ENCODE data around the gene ENDOG. TPM values are rescaled to one million over a fixed set of nuclear protein-coding genes. Genes with fewer than 3 reads are reported as not detected.

The ENDOG gene
- total RNA-seq, 1 experiment from 2014 or later: 16.7 TPM

DNA sequence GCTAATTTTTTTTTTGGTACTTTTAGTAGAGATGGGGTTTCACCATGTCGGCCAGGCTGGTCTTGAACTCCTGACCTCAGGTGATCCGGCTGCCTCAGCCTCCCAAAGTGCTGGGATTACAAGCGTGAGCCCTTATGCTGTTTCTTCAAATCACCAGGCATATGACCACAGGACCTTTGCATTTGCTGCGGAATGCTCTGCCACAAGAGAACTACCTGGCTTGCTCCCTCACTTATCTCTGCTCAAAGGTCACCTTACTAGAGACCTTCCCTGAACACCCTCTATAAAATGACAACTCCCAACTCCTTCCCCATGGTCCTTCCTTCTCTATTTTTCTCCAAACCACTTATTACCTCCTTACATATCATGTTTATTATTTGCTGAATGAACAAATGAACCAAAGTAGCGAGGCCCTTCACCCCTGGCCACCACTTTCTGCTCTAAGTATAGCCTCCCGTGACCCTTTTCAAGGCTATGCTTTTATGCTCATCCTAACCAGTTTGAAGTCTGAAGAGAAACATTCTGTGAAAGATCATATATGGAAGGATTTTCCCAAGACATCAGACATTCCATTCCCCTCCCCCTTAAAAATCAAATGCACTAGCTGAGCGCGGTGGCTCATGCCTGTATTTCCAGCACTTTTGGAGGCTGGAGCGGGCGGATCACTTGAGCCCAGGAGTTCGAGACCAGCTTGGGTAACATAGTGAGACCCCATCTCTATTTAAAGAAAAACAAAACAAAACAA lies 47.8 kb upstream of the ENDOG start:
- Mint-ChIP-seq H3K27ac (peak overlapping the region in 2 of 3 experiments; percentile 97 to 98; a peak in 5 of 7 replicates), H3K9me3 (peaks cover 4 to 6% of the 10 kb centered on the region in 2 experiments; a peak in 3 of 5 replicates), H3K36me3 (ENCODE audit: insufficient read depth in 1 of 3, low read depth in 3 of 3) (peaks cover 0 to 6% (median 0%) of the 10 kb centered on the region in 3 experiments; a peak in 2 of 7 replicates), H3K27me3 (ENCODE audit: low read depth) (peaks cover under 1% of the 10 kb centered on the region; the same call in 1 of the 2 replicates), H3K4me3 (peak overlapping the region; percentile 90 to 96), H3K4me1 (peaks cover 11 to 14% of the 10 kb centered on the region in 2 experiments)
- Histone ChIP-seq H3K4me2 (ENCODE audit: insufficient read depth, insufficient read length, low read length) (peak overlapping the region; percentile 70), H2AK5ac (ENCODE audit: insufficient read length, low read length) (no peak overlapping the region), H2BK5ac (ENCODE audit: insufficient read length, low read length) (no peak overlapping the region), H4K20me1 (ENCODE audit: control insufficient read depth, insufficient read depth, insufficient read length) (no peaks in the 10 kb centered on the region), H4K5ac (ENCODE audit: insufficient read length, low read depth, low read length) (no peak overlapping the region), H4K91ac (ENCODE audit: insufficient read length, low read depth, low read length) (no peak overlapping the region), H3K23ac (ENCODE audit: insufficient read length, low read depth, low read length) (no peak overlapping the region), H3K56ac (ENCODE audit: insufficient read length, low read depth, low read length) (no peak overlapping the region), H4K8ac (replicated peaks; ENCODE audit: insufficient read length, low read depth, low read length) (no peak overlapping the region), H2BK120ac (ENCODE audit: low read depth, low read length, poor library complexity, severe bottlenecking) (no peak overlapping the region), H3K27me3 (ENCODE audit: insufficient read depth, low read length) (no peaks in the 10 kb centered on the region), H3K9me3 (ENCODE audit: control insufficient read depth, low read depth, low read length) (no peaks in the 10 kb centered on the region), H3K27ac (ENCODE audit: insufficient read length, low read depth, low read length) (peak overlapping the region; percentile 31), H3K79me1 (ENCODE audit: insufficient read depth, low read depth, low read length, poor library complexity, severe bottlenecking) (no peaks in the 10 kb centered on the region), H3K18ac (ENCODE audit: insufficient read length, low read depth, low read length) (no peak overlapping the region), H3K14ac (ENCODE audit: insufficient read depth, low read length) (no peak overlapping the region), H2AFZ (ENCODE audit: low read length) (no peak overlapping the region), H3K23me2 (ENCODE audit: insufficient read length, low read depth, low read length, poor library complexity, severe bottlenecking) (peaks cover 12% of the 10 kb centered on the region), H3K4ac (ENCODE audit: low read depth, low read length) (no peak overlapping the region), H3T11ph (ENCODE audit: low read length) (no peak overlapping the region), H3K4me1 (ENCODE audit: insufficient read depth, low read length) (no peaks in the 10 kb centered on the region), H3K79me2 (ENCODE audit: insufficient read depth, low read length) (no peaks in the 10 kb centered on the region; the same call in 1 of the 2 replicates), H2BK20ac (ENCODE audit: low read depth, low read length, poor library complexity, severe bottlenecking) (no peak overlapping the region), H3K9ac (ENCODE audit: extremely low read depth, insufficient read length, low read length) (peak overlapping the region; percentile 76), H2BK12ac (ENCODE audit: insufficient read length, low read depth, low read length) (no peak overlapping the region), H2BK15ac (ENCODE audit: low read depth, low read length) (no peak overlapping the region)
- no CpG with 5 or more reads among the region's 11 CpGs for WGBS (ENCODE audit: extremely low coverage, insufficient read length, low lambda C conversion rate)
- no peak for DNase-seq
- TF ChIP-seq, protein P1, sequence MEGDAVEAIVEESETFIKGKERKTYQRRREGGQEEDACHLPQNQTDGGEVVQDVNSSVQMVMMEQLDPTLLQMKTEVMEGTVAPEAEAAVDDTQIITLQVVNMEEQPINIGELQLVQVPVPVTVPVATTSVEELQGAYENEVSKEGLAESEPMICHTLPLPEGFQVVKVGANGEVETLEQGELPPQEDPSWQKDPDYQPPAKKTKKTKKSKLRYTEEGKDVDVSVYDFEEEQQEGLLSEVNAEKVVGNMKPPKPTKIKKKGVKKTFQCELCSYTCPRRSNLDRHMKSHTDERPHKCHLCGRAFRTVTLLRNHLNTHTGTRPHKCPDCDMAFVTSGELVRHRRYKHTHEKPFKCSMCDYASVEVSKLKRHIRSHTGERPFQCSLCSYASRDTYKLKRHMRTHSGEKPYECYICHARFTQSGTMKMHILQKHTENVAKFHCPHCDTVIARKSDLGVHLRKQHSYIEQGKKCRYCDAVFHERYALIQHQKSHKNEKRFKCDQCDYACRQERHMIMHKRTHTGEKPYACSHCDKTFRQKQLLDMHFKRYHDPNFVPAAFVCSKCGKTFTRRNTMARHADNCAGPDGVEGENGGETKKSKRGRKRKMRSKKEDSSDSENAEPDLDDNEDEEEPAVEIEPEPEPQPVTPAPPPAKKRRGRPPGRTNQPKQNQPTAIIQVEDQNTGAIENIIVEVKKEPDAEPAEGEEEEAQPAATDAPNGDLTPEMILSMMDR (conservative IDR thresholded peaks at IDR 0.05): no peak

All from H9 (cell line).